OCI-LY7 (cell line): ENCODE results near the gene TRAPPC12. TPM values are rescaled to one million over a fixed set of nuclear protein-coding genes. Genes with fewer than 3 reads are reported as not detected.
"Not testable (repeated sequence)": the region's sequence is repeated elsewhere in the genome, so short reads cannot be mapped to it uniquely, and the experiment has no call there.

Experiments
- BruUV-seq: library from RNA; stranded (reverse); fragments of 400-500 nt; replicated peaks from 2 replicates; lab custom pipeline; 2021; lab: Mats Ljungman, UMichigan
- CTCF ChIA-PET: fragments of 300-600 bp; sonication (Branson Sonifier 250); formaldehyde crosslinking; loops from one replicate; lab custom pipeline; 2022; ENCODE audit warnings: antibody characterized with exemption; ENCODE audit not compliant: unreplicated experiment; lab: Charles Lee
- POLR2A ChIA-PET: fragments of 300-600 bp; sonication (Branson Sonifier 250); formaldehyde crosslinking; loops from one replicate; lab custom pipeline; 2022; ENCODE audit warnings: antibody characterized with exemption; lab: Charles Lee
- DNase-seq: peaks from one replicate; pipeline ENCODE4 v3.0.0-alpha.2; 2015; ENCODE audit warnings: low spot score
- H2AFZ ChIP-seq: fragments of 200-600 bp; sonication (generic), shearing (Covaris generic); 2 replicates; pipeline ENCODE4 v1.6.1; 2014; ENCODE audit warnings: mild to moderate bottlenecking, antibody characterized with exemption, low read length, moderate library complexity
- H3K27ac ChIP-seq: fragments of 200-600 bp; sonication (generic); 2 replicates; pipeline ENCODE4 v1.5.1; 2014; ENCODE audit warnings: mixed run types, low read depth, mild to moderate bottlenecking, moderate library complexity, low read length, inconsistent platforms; ENCODE audit not compliant: poor library complexity, severe bottlenecking
- H3K36me3 ChIP-seq: fragments of 200-600 bp; sonication (generic); 2 replicates; pipeline ENCODE4 v1.6.1; 2014; ENCODE audit warnings: mild to moderate bottlenecking, antibody characterized with exemption, low read length, moderate library complexity, mixed read lengths; ENCODE audit not compliant: insufficient read depth
- H3K4me1 ChIP-seq: fragments of 200-600 bp; sonication (generic); 2 replicates; pipeline ENCODE4 v1.5.1; 2014; ENCODE audit warnings: mild to moderate bottlenecking, low read length; ENCODE audit not compliant: insufficient read depth, poor library complexity, severe bottlenecking
- H3K4me2 ChIP-seq: fragments of 200-600 bp; sonication (generic); 2 replicates; pipeline ENCODE4 v1.6.1; 2014; ENCODE audit warnings: mild to moderate bottlenecking, low read length
- H3K4me3 ChIP-seq: fragments of 200-600 bp; sonication (generic); 2 replicates; pipeline ENCODE4 v1.5.1; 2014; ENCODE audit warnings: mild to moderate bottlenecking, low read depth, low read length; ENCODE audit not compliant: poor library complexity, severe bottlenecking
- H3K79me2 ChIP-seq: fragments of 200-600 bp; sonication (generic); 2 replicates; pipeline ENCODE4 v1.6.1; 2016; ENCODE audit warnings: low read depth, mild to moderate bottlenecking, low read length, moderate library complexity, mixed read lengths; ENCODE audit not compliant: insufficient read depth
- H3K9me2 ChIP-seq: fragments of 200-600 bp; sonication (generic); 2 replicates; pipeline ENCODE4 v1.6.1; 2016; ENCODE audit warnings: mild to moderate bottlenecking, low read length, mixed read lengths; ENCODE audit not compliant: insufficient read depth
- H3K9me3 ChIP-seq: fragments of 200-600 bp; sonication (generic); 2 replicates; pipeline ENCODE4 v1.6.1; 2014; ENCODE audit warnings: mild to moderate bottlenecking, mixed run types, low read length, mixed read lengths
- H4K20me1 ChIP-seq: fragments of 200-600 bp; sonication (generic); 2 replicates; pipeline ENCODE4 v1.6.1; 2014; ENCODE audit warnings: mild to moderate bottlenecking, antibody characterized with exemption, low read length, moderate library complexity, mixed read lengths; ENCODE audit not compliant: insufficient read depth
- EZH2phosphoT487 ChIP-seq: fragments of 200-600 bp; sonication (generic); IDR thresholded peaks from 2 replicates; pipeline ENCODE4 v1.6.1; 2018; ENCODE audit warnings: low read depth, borderline replicate concordance, mild to moderate bottlenecking, mixed run types, antibody characterized with exemption, low read length, moderate library complexity, mixed read lengths
- intact Hi-C: fragments of 100-400 bp; cut with micrococcal nuclease; formaldehyde crosslinking; loops from one replicate; pipeline ENCODE4 v1.10.0; 2022; ENCODE audit not compliant: unreplicated experiment
- total RNA-seq, 2 experiments: library from RNA; depleted of rRNA in 1 of 2; stranded (reverse); fragments of >200 nt in 1 of 2; shearing (Covaris generic) in 1 of 2; gene quantifications; 2 replicates each; pipeline ENCODE4 v1.2.3, GENCODE V29; 2014 to 2022
- TF ChIP-seq, protein P1 (sequence below): fragments of 200-600 bp; sonication (generic); conservative IDR thresholded peaks from 2 replicates; pipeline ENCODE4 v1.5.1; 2014; ENCODE audit warnings: mild to moderate bottlenecking, antibody characterized with exemption, low read length, moderate library complexity, mixed read lengths

Gene TRAPPC12
- total RNA-seq, 2 experiments from 2014 or later = 85.2 to 91.6 TPM

DNA sequence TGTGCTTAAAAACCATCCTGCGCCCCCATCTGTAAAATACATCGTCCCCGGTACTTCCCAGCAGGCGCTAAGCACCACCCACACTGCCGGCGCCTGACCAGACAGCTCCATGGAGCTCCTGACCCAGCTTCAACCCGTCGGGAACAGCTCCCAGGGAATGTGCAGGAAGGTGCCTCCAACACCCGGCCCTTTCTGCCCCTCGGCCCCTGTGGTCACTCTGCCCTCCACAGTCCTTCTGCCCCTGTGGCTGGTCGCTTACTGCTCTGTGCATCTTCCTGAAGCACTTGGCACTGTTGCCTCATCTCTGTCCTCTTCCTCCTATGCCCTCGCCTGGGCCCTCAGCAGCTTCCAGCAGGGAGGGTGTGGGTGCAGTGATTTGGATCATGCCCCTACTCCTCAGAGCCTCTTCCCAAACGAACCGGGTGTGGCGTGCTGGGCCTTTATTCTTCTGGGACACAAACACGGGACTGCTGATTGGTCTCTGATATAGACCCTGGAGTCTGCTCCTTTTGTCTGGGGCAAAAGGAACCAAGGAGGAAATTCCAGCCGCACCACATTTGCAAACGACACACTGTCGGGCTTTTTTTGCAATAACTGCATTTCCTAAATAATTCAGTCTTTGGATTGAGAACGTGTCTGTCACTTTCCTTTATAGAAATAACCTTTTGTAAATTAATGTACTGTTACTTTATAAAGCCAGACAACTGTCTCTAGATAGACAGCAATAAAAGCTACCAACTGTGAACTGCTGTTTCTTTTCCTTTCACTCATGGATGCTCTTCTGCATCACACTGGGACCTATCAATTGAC, 73.9 kb downstream of the TRAPPC12 start:
- DNase-seq = no peak
- H3K4me2 ChIP-seq = no peak overlapping the region
- no peaks in the 10 kb centered on the region for H3K4me1 ChIP-seq
- H3K36me3 ChIP-seq = peaks cover 22% of the 10 kb centered on the region
- BruUV-seq = no TSS peak
- no peak for TF ChIP-seq EZH2phosphoT487
- TF ChIP-seq, protein P1, sequence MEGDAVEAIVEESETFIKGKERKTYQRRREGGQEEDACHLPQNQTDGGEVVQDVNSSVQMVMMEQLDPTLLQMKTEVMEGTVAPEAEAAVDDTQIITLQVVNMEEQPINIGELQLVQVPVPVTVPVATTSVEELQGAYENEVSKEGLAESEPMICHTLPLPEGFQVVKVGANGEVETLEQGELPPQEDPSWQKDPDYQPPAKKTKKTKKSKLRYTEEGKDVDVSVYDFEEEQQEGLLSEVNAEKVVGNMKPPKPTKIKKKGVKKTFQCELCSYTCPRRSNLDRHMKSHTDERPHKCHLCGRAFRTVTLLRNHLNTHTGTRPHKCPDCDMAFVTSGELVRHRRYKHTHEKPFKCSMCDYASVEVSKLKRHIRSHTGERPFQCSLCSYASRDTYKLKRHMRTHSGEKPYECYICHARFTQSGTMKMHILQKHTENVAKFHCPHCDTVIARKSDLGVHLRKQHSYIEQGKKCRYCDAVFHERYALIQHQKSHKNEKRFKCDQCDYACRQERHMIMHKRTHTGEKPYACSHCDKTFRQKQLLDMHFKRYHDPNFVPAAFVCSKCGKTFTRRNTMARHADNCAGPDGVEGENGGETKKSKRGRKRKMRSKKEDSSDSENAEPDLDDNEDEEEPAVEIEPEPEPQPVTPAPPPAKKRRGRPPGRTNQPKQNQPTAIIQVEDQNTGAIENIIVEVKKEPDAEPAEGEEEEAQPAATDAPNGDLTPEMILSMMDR = no peak
- H2AFZ ChIP-seq = no peak overlapping the region
- H4K20me1 ChIP-seq = no peaks in the 10 kb centered on the region
- no peak overlapping the region for H3K4me3 ChIP-seq
- H3K9me3 ChIP-seq = no peaks in the 10 kb centered on the region
- H3K9me2 ChIP-seq = no peaks in the 10 kb centered on the region
- POLR2A ChIA-PET = no interaction called here
- intact Hi-C loops = no loop called here
- CTCF ChIA-PET = no interaction called here
- no peak overlapping the region for H3K27ac ChIP-seq
- H3K79me2 ChIP-seq = no peaks in the 10 kb centered on the region

GRCh38 chr2:3454005-3454404, 74.5 kb downstream of the TRAPPC12 start:
- H3K79me2 ChIP-seq, BruUV-seq, H4K20me1 ChIP-seq, intact Hi-C loops, H3K4me3 ChIP-seq, CTCF ChIA-PET, H3K27ac ChIP-seq, DNase-seq, H3K9me3 ChIP-seq, H3K9me2 ChIP-seq, H3K4me2 ChIP-seq, H3K4me1 ChIP-seq, H2AFZ ChIP-seq, POLR2A ChIA-PET: not testable (repeated sequence)
- peaks cover 25% of the 10 kb centered on the region for H3K36me3 ChIP-seq

GRCh38 chr2:3454802-3455201, 75.3 kb downstream of the TRAPPC12 start:
- no peaks in the 10 kb centered on the region for H3K9me2 ChIP-seq
- no peaks in the 10 kb centered on the region for H3K4me1 ChIP-seq
- no peaks in the 10 kb centered on the region for H4K20me1 ChIP-seq
- TF ChIP-seq EZH2phosphoT487 = no peak
- TF ChIP-seq, protein P1 = no peak
- POLR2A ChIA-PET = no interaction called here
- H3K27ac ChIP-seq = no peak overlapping the region
- peaks cover 20% of the 10 kb centered on the region for H3K36me3 ChIP-seq
- no peak for DNase-seq
- CTCF ChIA-PET = no interaction called here
- H3K4me2 ChIP-seq = no peak overlapping the region
- H3K9me3 ChIP-seq = no peaks in the 10 kb centered on the region
- no TSS peak for BruUV-seq
- no peak overlapping the region for H2AFZ ChIP-seq
- H3K79me2 ChIP-seq = no peaks in the 10 kb centered on the region
- H3K4me3 ChIP-seq = no peak overlapping the region
- intact Hi-C loops = no loop called here
